HG03135 (cell line): ENCODE measurements around the gene VPS37C.

ENCODE experiments used
- ATAC-seq: cut with Tn5 transposase; IDR thresholded peaks from one replicate; pipeline ENCODE4 v1.9.1; 2021; ENCODE audit warnings: mild to moderate bottlenecking, moderate library complexity; ENCODE audit not compliant: unreplicated experiment

VPS37C gene

GRCh38 chr11:61134801-61135257, 26.4 kb downstream of the VPS37C start:
- no peak for ATAC-seq

- no peak for ATAC-seq
These were observed 27.1 kb downstream of the VPS37C start for GRCh38 chr11:61133956-61134662.

- no peak for ATAC-seq
These were observed 28.1 kb downstream of the VPS37C start for GRCh38 chr11:61133145-61133544.

GRCh38 chr11:61132646-61133045, 28.6 kb downstream of the VPS37C start:
- ATAC-seq = no peak

- ATAC-seq = no peak
These were observed 29.1 kb downstream of the VPS37C start for GRCh38 chr11:61131998-61132555.

GRCh38 chr11:61131586-61131985, 29.6 kb downstream of the VPS37C start:
- ATAC-seq = no peak

- ATAC-seq = no peak
These were observed 30.0 kb downstream of the VPS37C start for GRCh38 chr11:61131186-61131585.

- ATAC-seq = peak; percentile 91
These were observed 31.3 kb downstream of the VPS37C start for GRCh38 chr11:61129639-61130523.

- no peak for ATAC-seq
These were observed 32.1 kb downstream of the VPS37C start for GRCh38 chr11:61128947-61129638.

GRCh38 chr11:61127991-61128390, 33.2 kb downstream of the VPS37C start:
- no peak for ATAC-seq

- no peak for ATAC-seq
These were observed 35.0 kb downstream of the VPS37C start for GRCh38 chr11:61126256-61126655.

GRCh38 chr11:61125310-61125684, 35.9 kb downstream of the VPS37C start:
- no peak for ATAC-seq

GRCh38 chr11:61124574-61125309, 36.5 kb downstream of the VPS37C start:
- no peak for ATAC-seq

- no peak for ATAC-seq
These were observed 37.3 kb downstream of the VPS37C start for GRCh38 chr11:61123775-61124571.

- ATAC-seq = no peak
These were observed 38.5 kb downstream of the VPS37C start for GRCh38 chr11:61122761-61123160.

GRCh38 chr11:61121917-61122316, 39.3 kb downstream of the VPS37C start:
- ATAC-seq = no peak

- no peak for ATAC-seq
These were observed 39.9 kb downstream of the VPS37C start for GRCh38 chr11:61121192-61121831.

GRCh38 chr11:61120706-61121191, 40.5 kb downstream of the VPS37C start:
- ATAC-seq = no peak

GRCh38 chr11:61120099-61120705, 41.0 kb downstream of the VPS37C start:
- ATAC-seq = no peak
